Measurements from ENCODE around the gene ABO. TPM values are rescaled to one million over a fixed set of nuclear protein-coding genes. Genes with fewer than 3 reads are reported as not detected.
"Not testable (repeated sequence)": the region's sequence is repeated elsewhere in the genome, so short reads cannot be mapped to it uniquely, and the experiment has no call there.

Gene ABO
- not detected for total RNA-seq

DNA sequence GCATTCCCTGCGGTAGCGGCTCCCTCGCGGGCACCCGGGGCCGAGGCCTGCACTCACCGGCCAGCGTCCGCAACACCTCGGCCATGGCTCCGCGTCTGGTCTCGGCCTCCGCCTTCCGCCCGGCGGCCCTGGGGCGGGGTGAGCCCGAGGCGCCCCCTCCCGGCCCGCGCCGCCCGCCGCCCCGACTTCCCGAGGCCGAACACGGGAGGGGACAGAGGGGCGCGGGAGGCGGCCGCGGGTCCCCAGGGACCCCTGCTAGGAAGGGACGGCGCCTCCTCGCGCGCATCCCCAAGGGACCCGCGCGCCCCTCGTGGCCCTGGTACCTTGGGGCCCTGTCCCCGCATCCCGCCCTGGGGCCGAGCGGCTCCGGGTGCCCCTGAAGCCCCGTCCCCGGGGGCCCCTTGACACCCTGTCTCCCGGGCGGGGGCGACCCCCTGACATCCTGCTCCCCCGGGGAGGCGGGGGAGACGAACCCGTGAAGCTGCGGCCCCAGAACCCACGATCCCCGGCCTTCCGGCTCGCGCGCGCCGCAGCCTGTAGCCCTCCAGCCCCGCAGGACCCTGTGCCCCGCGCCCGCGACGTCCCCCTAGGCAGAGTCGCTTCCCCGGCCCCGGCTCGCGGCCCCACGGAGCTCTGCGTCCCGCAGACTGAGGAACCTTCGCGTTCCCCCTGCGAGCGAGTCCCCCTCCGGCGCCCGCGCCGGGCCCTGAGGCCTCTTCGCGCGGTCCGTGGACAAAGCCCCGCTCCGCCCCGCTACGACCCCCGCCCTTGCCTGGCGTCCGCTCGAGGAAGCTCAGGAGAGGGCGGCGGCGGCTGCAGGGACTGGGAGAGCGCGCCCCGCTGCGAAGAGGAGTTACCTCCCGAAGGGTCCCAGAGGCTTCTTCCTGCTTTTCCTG is at the start of gene ABO:
Gene ABO, minus strand, starts transcription at position 97 of the 896 bp plus-strand sequence.
- DNase-seq (ENCODE audit: low spot score in 2 of 2) = no peak
- no peak for FAIRE-seq

- FAIRE-seq = no peak
- DNase-seq (ENCODE audit: low spot score in 2 of 2) = no peak
Measured at GRCh38 chr9:133323991-133324703, 49.1 kb upstream of the ABO start.

DNA sequence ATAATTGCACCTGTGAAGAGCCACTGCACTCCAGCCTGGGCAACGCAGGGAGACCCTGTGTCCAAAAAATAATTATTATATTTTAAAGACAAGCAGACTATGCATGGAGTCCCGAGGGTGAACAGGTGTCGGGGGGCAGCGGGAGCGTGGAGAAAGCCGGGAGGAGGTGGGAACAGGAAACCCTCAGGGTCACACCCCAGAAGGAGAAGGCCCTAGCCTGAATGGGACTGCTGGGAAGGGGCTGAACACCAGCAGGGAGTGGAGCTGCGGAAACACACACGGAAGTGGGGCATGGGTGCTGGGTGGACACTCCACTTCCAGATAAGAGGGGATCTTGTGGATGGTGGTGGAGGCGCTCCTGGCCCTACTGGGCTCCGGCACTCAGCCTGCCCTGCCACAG is 48.2 kb upstream of the ABO start:
- DNase-seq (ENCODE audit: low spot score in 2 of 2) (no peak), FAIRE-seq (no peak)

- DNase-seq (ENCODE audit: low spot score in 2 of 2) = no peak
- no peak for FAIRE-seq
Measured at GRCh38 chr9:133322701-133323100, 47.7 kb upstream of the ABO start.

- no peak for FAIRE-seq
- DNase-seq (ENCODE audit: low spot score in 2 of 2) = no peak
Measured at GRCh38 chr9:133321411-133321935, 46.5 kb upstream of the ABO start.

DNA sequence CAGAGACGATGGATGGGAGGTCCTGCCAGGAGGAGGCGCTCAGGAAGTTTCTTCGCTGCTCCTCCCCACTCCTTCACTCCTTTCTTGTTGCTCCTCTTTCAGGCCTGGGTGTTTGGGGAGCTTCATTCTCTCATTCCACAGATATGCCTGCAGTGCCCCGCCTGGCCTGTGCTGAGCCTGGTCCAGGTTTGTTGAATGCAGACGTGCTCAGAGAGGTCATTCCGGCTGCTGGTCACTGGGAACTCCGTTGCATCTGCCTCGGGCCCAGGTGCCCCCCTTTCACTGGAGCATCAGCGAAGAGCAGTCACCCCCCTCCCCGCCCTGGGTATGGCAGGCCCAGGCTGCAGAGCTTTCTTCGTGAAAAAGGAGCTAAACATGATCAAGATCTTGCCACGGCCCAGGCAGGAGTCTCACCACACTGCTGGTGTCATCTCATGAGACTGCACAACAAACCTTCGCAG is 45.5 kb upstream of the ABO start:
- no peak for DNase-seq (ENCODE audit: low spot score in 2 of 2)

GRCh38 chr9:133317551-133317950 is 42.5 kb upstream of the ABO start:
- DNase-seq (ENCODE audit: low spot score in 2 of 2); FAIRE-seq: not testable (repeated sequence)

More for the DNA sequence above, 45.5 kb upstream of the ABO start:
- no peak for FAIRE-seq

- no peak for FAIRE-seq
- no peak for DNase-seq (ENCODE audit: low spot score in 2 of 2)
Measured at GRCh38 chr9:133315997-133316396, 41.0 kb upstream of the ABO start.

DNA sequence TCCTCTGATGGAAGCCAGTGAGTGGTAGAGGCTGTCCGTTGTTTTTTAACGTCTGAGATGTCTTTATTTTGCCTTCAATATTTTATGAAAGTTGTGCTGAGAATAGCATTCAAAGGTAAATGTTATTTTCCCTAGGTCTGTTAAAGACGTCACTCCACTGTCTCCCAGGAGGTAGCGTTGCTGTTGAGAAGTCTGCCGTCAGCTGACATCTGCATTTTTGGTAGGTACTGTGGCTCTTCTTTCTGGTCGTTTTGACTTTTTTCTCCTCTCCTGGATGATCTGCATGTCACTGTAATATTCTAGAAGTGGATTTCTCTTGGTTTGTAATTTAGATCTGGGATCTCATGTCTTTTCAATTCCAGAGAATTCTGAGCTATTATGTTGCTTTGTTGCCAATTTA is 34.6 kb upstream of the ABO start:
- FAIRE-seq (no peak), DNase-seq (ENCODE audit: low spot score in 2 of 2) (no peak)

DNA sequence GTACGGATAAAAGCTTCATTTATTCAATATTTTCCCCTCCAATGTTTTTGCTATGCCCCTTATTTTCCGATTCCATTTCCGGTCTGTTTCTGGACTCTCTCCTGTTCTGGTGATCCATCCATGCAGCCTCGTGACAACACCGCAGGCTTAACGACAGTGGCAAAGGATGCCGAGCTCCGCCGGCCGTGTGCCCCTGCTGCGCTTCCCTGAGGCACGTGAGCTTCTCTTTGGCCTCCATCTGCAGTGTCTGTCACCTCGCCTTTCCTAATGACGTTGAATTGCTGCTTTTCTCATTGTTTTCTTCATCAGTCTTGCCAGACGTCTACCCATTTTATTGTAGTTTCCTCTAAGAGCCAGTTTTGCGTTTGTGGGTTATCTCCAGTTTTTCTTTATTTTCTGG is 32.3 kb upstream of the ABO start:
- FAIRE-seq = no peak
- no peak for DNase-seq (ENCODE audit: low spot score in 2 of 2)

- FAIRE-seq = no peak
- no peak for DNase-seq (ENCODE audit: low spot score in 2 of 2)
Measured at GRCh38 chr9:133306242-133307204, 31.5 kb upstream of the ABO start.

GRCh38 chr9:133305731-133306130 is 30.7 kb upstream of the ABO start:
- FAIRE-seq (no peak), DNase-seq (ENCODE audit: low spot score in 2 of 2) (no peak)

- no peak for DNase-seq (ENCODE audit: low spot score in 2 of 2)
- no peak for FAIRE-seq
Measured at GRCh38 chr9:133304477-133305377, 29.7 kb upstream of the ABO start.

- DNase-seq (ENCODE audit: low spot score in 2 of 2) (no peak), FAIRE-seq (no peak)
Measured at GRCh38 chr9:133304158-133304470, 29.1 kb upstream of the ABO start.

GRCh38 chr9:133303266-133304157 is 28.5 kb upstream of the ABO start:
- no peak for DNase-seq (ENCODE audit: low spot score in 2 of 2)
- no peak for FAIRE-seq

DNA sequence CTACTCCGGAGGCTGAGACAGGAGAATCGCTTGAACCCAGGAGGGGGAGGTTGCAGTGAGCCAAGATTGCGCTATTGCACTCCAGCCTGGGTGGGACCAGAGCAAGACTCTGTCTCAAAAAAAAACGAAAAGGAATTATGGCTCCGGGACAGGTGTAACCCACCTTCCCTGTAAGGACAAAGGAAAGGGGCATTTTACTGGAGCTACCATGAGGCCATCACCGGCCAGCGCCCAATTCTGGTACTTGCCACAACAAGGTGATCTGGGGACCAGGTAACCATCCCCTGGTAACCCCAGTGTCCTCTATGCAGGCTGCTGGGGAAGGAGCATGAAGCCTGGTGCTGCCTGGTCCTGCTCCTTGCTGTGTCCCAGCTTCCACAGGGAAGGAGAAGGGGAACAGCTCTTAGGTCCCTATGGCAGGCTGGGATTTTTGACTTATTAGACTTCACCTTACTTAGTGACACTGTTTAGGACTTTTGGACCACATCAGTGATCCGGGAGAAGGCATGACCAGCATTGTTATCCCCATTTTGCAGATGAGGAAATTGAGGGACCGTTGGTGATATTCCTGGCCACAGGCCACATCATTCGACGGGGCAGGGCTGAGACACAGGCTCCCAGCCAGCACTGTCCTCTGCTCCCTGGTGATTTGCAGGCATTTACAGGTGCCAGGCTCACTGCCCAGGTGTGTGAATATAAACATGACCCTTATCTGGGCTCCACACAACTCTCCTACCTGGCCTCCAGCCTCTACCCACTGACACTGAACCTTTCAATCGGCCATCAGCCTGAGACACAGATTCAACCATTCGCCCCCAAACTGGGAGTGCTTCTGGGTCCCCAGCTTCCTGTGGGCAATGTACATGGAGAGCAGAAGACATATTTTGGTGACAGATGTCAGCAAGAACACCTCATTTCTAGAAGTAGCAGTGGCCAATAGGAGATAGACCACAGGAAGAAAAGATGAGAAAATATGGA is 26.5 kb upstream of the ABO start:
- FAIRE-seq = no peak
- DNase-seq (ENCODE audit: low spot score in 2 of 2) = no peak

DNA sequence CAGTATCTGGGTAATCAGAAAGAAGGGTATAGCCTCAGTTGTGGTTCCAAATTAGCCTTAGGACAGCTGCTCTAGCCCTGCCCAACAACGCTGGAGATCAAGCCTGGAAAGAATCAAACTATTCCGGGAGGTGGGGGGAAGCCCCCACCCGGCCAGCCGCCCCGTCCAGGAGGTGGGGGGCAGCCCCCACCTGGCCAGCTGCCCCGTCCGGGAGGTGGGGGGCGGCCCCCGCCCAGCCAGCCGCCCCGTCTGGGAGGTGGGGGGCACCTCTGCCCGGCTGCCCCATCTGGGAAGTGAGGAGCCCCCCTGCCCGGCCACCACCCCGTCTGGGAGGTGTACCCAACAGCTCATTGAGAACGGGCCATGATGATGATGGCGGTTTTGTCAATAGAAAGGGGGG is 25.0 kb upstream of the ABO start:
- FAIRE-seq; DNase-seq (ENCODE audit: low spot score in 2 of 2): not testable (repeated sequence)

All from frontal cortex (tissue), 4 donors.